ENCODE measurements around the gene HLCS.
"Not testable (repeated sequence)": the region's sequence is repeated elsewhere in the genome, so short reads cannot be mapped to it uniquely, and the experiment has no call there.

The HLCS gene

GRCh38 chr21:36845790-36846189 lies 120.7 kb downstream of the HLCS start:
- DNase-seq: no peak

- no peak for DNase-seq
Measured at GRCh38 chr21:36845070-36845469, 121.4 kb downstream of the HLCS start.

- no peak for DNase-seq
Measured at GRCh38 chr21:36841866-36842265, 124.6 kb downstream of the HLCS start.

- no peak for DNase-seq
Measured at GRCh38 chr21:36839735-36840134, 126.7 kb downstream of the HLCS start.

- DNase-seq: no peak
Measured at GRCh38 chr21:36839123-36839522, 127.3 kb downstream of the HLCS start.

- DNase-seq: no peak
Measured at GRCh38 chr21:36835383-36835795, 131.1 kb downstream of the HLCS start.

GRCh38 chr21:36834192-36834591 lies 132.3 kb downstream of the HLCS start:
- DNase-seq: no peak

GRCh38 chr21:36830100-36830499 lies 136.4 kb downstream of the HLCS start:
- DNase-seq: no peak

GRCh38 chr21:36828891-36829515 lies 137.5 kb downstream of the HLCS start:
- no peak for DNase-seq

GRCh38 chr21:36828208-36828607 lies 138.3 kb downstream of the HLCS start:
- DNase-seq: no peak

GRCh38 chr21:36825658-36826057 lies 140.8 kb downstream of the HLCS start:
- DNase-seq: no peak

GRCh38 chr21:36821032-36821299 lies 145.5 kb downstream of the HLCS start:
- no peak for DNase-seq

- DNase-seq: no peak
Measured at GRCh38 chr21:36820176-36821031, 146.1 kb downstream of the HLCS start.

GRCh38 chr21:36817732-36818450 lies 148.6 kb downstream of the HLCS start:
- DNase-seq: no peak

GRCh38 chr21:36816561-36817130 lies 149.8 kb downstream of the HLCS start:
- DNase-seq: no peak

- not testable (repeated sequence) for DNase-seq
Measured at GRCh38 chr21:36816026-36816425, 150.4 kb downstream of the HLCS start.

GRCh38 chr21:36815284-36815683 lies 151.2 kb downstream of the HLCS start:
- no peak for DNase-seq

- no peak for DNase-seq
Measured at GRCh38 chr21:36813052-36813451, 153.4 kb downstream of the HLCS start.

GRCh38 chr21:36811762-36812161 lies 154.7 kb downstream of the HLCS start:
- no peak for DNase-seq

GRCh38 chr21:36810443-36810842 lies 156.0 kb downstream of the HLCS start:
- no peak for DNase-seq

- no peak for DNase-seq
Measured at GRCh38 chr21:36807422-36807928, 159.0 kb downstream of the HLCS start.

GRCh38 chr21:36806103-36806502 lies 160.4 kb downstream of the HLCS start:
- no peak for DNase-seq

GRCh38 chr21:36804874-36805611 lies 161.4 kb downstream of the HLCS start:
- DNase-seq: no peak
